ENCODE results near the gene CA10. TPM values are rescaled to one million over a fixed set of nuclear protein-coding genes. Genes with fewer than 3 reads are reported as not detected.

Gene CA10
- total and polyA plus RNA-seq, 8 donors, result 0.09 to 2.0 (median 0.27) TPM; not detected in 4

DNA sequence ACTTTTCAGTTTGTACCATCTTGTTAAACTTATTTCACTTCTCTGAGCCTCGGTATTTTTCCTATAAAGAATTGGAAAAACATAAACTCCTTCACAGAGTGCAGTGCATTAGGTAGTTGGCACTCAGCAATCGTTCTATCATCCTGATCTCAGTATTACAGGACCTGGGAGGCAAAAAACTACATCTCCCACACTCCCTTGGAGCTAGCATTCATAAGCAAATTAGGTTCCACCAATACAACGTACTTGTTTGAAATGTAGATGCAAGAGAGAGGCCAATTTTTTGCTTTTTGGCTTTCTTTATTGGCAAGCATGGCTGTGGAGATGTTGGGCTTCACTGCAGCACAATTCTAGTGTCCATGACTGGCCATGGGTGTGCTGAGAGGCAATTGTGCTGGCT is 285.2 kb downstream of the CA10 start:
- intact Hi-C loops (cut with DNase I), result no loop called here
- no peak for TF ChIP-seq CTCF (IDR thresholded peaks at IDR 0.05)
- H3K9me3 ChIP-seq, result no peaks in the 10 kb centered on the region
- DNase-seq, result no peak
- H3K27me3 ChIP-seq, result no peaks in the 10 kb centered on the region
- no peak overlapping the region for H3K27ac ChIP-seq
- 24 to 28% methylated on average over 3 of the region's 3 CpGs for WGBS, 2 donors
- no peak for ATAC-seq
- no peaks in the 10 kb centered on the region for H3K4me1 ChIP-seq
- no peaks in the 10 kb centered on the region for H3K36me3 ChIP-seq
- no peak for FAIRE-seq
- no peak overlapping the region for H3K4me3 ChIP-seq

GRCh38 chr17:51869387-51869786 is 289.1 kb downstream of the CA10 start:
- H3K27ac ChIP-seq, result no peak overlapping the region
- H3K36me3 ChIP-seq, result no peaks in the 10 kb centered on the region
- 12% methylated on average over 2 of the region's 2 CpGs for WGBS, 2 donors
- intact Hi-C loops (cut with DNase I), result no loop called here
- no peaks in the 10 kb centered on the region for H3K4me1 ChIP-seq
- FAIRE-seq (no peak), ATAC-seq (peak in 1 of 4 donors; percentile 44), DNase-seq (no peak)
- H3K9me3 ChIP-seq, result no peaks in the 10 kb centered on the region
- no peaks in the 10 kb centered on the region for H3K27me3 ChIP-seq
- no peak for TF ChIP-seq CTCF (IDR thresholded peaks at IDR 0.05)
- H3K4me3 ChIP-seq, result no peak overlapping the region

GRCh38 chr17:51860954-51861561 is 297.5 kb downstream of the CA10 start:
- no peak overlapping the region for H3K4me3 ChIP-seq
- ATAC-seq (peak in 3 of 4 donors; percentile 70 to 82 (median 71)), FAIRE-seq (no peak), DNase-seq (peak in 4 of 6 donors; percentile 22 to 42 (median 30))
- H3K9me3 ChIP-seq, result no peaks in the 10 kb centered on the region
- intact Hi-C loops (cut with DNase I), result no loop called here
- no peaks in the 10 kb centered on the region for H3K36me3 ChIP-seq
- H3K27me3 ChIP-seq, result no peaks in the 10 kb centered on the region
- peak in 3 of 4 donors; percentile 22 to 54 (median 41) for TF ChIP-seq CTCF (IDR thresholded peaks at IDR 0.05)
- H3K4me1 ChIP-seq, result no peaks in the 10 kb centered on the region
- 3% methylated on average over 5 of the region's 5 CpGs for WGBS, 2 donors
- H3K27ac ChIP-seq, result no peak overlapping the region

DNA sequence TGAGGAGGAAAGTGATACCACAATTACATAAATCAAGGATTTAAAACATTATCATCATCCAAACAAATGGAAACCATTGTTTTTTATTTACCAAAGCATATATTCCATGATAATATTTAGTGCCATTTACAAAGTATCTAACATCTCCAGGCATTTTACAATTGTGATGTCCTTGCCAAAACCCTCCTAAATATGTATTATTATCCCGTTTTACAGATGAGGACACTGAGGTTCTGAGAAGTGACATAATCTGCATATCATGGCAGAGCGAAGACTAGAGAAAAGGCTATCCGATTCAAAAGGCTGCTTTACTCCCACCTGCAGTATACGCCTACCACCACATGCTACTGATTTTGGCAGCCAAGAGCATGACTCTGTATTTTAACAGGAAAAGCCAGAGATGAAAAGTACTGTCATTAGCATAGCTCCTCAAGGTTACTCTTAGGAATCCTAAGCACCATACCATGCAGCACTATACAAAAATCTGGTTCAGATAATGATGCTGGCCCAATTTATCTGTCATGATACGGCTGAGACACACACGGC is 301.4 kb downstream of the CA10 start:
- Histone ChIP-seq H3K36me3 (no peaks in the 10 kb centered on the region), H3K27ac (no peak overlapping the region), H3K4me1 (peaks cover 0 to 16% (median 10%) of the 10 kb centered on the region in 3 donors), H3K4me3 (no peak overlapping the region), H3K9me3 (no peaks in the 10 kb centered on the region), H3K27me3 (no peaks in the 10 kb centered on the region)
- DNase-seq (no peak), ATAC-seq (no peak), FAIRE-seq (no peak)
- intact Hi-C loops (cut with DNase I), result no loop called here
- TF ChIP-seq CTCF (IDR thresholded peaks at IDR 0.05), result no peak
- WGBS, 2 donors, result 76 to 81% methylated on average over 6 of the region's 6 CpGs

DNA sequence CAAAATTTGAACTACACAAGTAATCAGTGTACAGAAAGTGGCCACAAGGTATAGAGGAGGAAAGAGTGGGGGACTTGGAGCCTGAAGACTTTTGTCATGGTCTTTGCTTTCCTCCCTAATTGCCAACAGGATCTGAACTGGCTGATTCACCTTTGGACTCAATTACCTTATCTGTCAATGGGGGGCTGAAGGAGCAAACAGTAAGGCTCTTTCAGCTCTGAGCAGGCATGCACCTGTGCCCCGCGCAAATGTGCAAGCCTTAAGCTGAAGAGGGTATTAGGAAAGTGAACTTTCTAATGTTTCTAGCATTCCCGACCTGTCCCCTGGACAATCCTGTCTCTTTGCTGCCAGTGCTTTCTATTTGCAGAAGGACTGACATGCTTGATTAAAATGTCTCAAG is 302.7 kb downstream of the CA10 start:
- no peak for DNase-seq
- H3K27ac ChIP-seq, result no peak overlapping the region
- 31 to 44% methylated on average over 3 of the region's 3 CpGs for WGBS, 2 donors

More for the DNA sequence above, 302.7 kb downstream of the CA10 start:
- Histone ChIP-seq H3K36me3 (no peaks in the 10 kb centered on the region), H3K9me3 (no peaks in the 10 kb centered on the region), H3K4me1 (peaks cover 0 to 16% (median 10%) of the 10 kb centered on the region in 3 donors), H3K27me3 (no peaks in the 10 kb centered on the region), H3K4me3 (no peak overlapping the region)
- no peak for FAIRE-seq
- TF ChIP-seq CTCF (IDR thresholded peaks at IDR 0.05), result no peak
- no peak for ATAC-seq
- intact Hi-C loops (cut with DNase I), result no loop called here
